MG63 (cell line): ENCODE results near the gene PAM. TPM values are rescaled to one million over a fixed set of nuclear protein-coding genes. Genes with fewer than 3 reads are reported as not detected.

Experiments
- DNase-seq: peaks from one replicate; pipeline ENCODE4 v3.0.0-alpha.2; 2020
- H3K27me3 ChIP-seq: fragments of 250-450 bp; sonication (Bioruptor Pico); 2 replicates; pipeline ENCODE4 v1.5.1; 2020; ENCODE audit warnings: mild to moderate bottlenecking, moderate library complexity
- H3K36me3 ChIP-seq: fragments of 250-450 bp; sonication (Bioruptor Pico); 2 replicates; pipeline ENCODE4 v1.5.1; 2020; ENCODE audit warnings: mild to moderate bottlenecking, moderate library complexity
- H3K4me3 ChIP-seq: fragments of 250-450 bp; sonication (Bioruptor Pico); 2 replicates; pipeline ENCODE4 v1.5.1; 2020; ENCODE audit warnings: mild to moderate bottlenecking, moderate library complexity
- H3K9me3 ChIP-seq: fragments of 250-450 bp; sonication (Bioruptor Pico); 2 replicates; pipeline ENCODE4 v1.5.1; 2020; ENCODE audit warnings: mild to moderate bottlenecking, moderate library complexity
- total RNA-seq: library from RNA; depleted of rRNA; stranded (reverse); fragments of >200 nt; shearing (Covaris generic); gene quantifications from 2 replicates; pipeline ENCODE4 v1.2.3, GENCODE V29; 2014; ENCODE audit warnings: low replicate concordance; rRNA removed

PAM gene
- 119 and 122 TPM in 2 replicates for total RNA-seq

DNA sequence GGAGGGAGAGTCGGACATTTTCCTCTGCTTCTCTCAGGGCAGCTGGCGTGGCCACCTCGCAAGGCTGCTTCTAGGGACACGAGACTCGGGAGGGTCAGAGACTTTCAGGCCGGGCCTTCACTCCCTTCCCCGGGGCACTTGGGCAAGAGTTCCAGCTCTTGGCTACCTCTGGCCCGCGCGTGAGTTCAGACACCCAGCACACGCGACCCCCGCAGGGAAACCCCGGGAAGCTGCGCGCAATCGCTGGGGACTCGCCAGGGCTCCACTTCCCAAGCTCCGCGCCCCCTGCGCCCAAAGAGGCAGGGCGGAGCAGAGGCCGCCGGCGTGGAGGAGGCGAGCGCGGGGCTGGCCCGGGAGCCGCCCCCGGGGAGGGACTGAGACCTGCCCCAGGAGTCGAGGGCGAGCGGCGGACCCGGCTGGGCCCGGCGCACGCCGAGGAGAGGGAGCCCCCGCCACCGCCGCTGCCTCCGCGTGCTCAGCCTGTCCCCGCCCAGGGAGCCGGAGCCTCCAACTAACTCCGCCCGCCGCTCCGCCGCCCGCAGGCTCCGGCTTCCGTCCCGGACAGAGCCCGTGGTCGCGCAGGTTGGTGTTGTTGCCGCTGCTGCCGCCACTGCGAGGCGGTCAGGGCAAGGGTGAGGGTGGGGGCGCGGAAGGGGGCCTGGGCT is at the start of gene PAM:
TSS of gene PAM (plus strand) at position 539 of the 665 bp plus-strand sequence. CDS start 110,891 bp downstream, outside the sequence.
- H3K36me3 ChIP-seq: no peaks in the 10 kb centered on the region
- peak within 1 kb of the TSS; percentile 80 for H3K4me3 ChIP-seq
- peaks cover 4% of the 10 kb centered on the region; the same call in 1 of the 2 replicates for H3K9me3 ChIP-seq
- peak; percentile 92 for DNase-seq
- no peaks in the 10 kb centered on the region for H3K27me3 ChIP-seq

DNA sequence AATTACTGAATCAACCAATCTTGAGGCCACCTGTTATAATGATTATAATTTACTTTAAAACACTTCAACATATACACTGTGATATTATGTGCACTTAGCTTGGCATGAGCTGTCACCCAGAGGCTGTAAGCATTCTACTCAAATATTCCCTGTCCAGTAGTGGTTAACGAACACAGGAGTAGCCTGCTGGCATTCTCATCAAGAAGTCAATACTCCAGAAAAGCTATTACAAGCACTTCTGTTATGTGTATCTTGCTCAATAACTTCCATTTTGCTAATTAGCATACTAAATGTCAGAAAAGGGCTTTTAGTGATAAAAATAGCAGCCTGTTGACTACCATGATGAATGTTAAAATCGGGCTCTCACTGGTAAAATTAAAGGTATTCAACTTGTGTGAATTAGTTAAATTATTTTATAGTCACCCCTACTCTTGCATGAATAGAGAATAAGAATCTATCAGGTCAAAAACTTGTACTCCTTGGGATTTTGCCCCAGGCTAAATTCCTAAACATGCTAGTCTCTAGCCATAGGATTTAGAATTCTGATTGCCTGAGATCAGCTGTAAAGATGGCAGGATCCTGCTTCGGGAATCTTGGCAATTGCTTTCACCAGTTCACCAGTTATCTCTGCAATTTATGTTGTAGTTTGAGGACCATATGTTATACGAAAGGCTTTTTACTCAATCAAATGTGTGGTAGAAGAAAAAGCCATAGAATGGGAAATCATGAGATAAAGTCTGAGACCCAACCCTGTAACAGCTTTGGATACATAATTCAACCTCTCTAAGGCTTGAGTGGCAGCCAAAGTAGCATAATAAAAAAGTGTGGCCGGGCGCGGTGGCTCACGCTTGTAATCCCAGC is 43.4 kb upstream of the PAM start:
- Histone ChIP-seq H3K4me3 (no peak overlapping the region), H3K27me3 (no peaks in the 10 kb centered on the region), H3K36me3 (no peaks in the 10 kb centered on the region), H3K9me3 (no peaks in the 10 kb centered on the region)
- no peak for DNase-seq

DNA sequence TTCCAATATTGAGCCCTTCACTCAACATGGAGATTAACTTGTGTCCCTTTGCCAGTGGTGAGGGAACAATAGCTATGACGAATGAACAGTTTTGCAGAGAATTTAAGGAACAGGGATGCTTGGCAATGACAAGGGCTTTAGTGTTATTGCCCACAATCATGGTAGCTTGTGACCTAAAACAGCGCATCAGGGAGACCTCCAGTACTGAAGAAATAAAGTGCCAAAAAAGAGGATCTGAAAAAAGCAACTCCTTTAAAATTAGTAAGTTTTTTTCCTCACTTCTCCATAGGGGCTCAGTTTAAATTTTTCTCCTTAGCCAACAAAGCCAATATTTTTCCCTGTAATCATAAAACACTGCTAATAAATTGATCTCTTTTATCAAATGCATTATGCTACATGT is 41.8 kb upstream of the PAM start:
- Histone ChIP-seq H3K9me3 (no peaks in the 10 kb centered on the region), H3K27me3 (no peaks in the 10 kb centered on the region), H3K36me3 (no peaks in the 10 kb centered on the region), H3K4me3 (no peak overlapping the region)
- no peak for DNase-seq

DNA sequence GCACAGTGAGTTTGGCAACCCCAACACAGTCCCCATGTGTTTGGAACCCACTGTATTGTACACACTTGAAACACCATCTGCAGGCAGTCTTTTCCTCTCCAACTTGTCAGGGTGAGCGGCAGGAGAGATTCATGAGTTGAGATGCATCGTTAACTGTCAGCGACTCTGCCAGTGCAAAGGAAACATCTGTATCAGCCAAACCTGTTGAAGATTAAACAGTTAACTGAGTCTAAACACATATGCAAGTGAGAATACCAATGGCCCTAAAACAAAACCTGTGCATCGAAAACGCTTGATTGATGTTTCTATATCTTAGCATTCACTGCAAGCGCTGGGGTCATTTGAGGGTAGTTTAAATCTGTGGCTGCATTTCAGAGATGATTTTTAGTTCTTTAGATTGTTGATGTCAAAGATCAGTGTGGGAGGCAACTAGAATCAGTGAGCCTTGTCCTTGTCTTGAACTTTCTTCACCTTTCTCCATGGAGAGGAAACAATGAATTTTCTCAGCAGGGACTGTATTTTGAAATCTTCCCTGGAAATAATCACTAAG is 41.3 kb upstream of the PAM start:
- Histone ChIP-seq H3K36me3 (no peaks in the 10 kb centered on the region), H3K27me3 (no peaks in the 10 kb centered on the region), H3K9me3 (no peaks in the 10 kb centered on the region), H3K4me3 (no peak overlapping the region)
- no peak for DNase-seq

DNA sequence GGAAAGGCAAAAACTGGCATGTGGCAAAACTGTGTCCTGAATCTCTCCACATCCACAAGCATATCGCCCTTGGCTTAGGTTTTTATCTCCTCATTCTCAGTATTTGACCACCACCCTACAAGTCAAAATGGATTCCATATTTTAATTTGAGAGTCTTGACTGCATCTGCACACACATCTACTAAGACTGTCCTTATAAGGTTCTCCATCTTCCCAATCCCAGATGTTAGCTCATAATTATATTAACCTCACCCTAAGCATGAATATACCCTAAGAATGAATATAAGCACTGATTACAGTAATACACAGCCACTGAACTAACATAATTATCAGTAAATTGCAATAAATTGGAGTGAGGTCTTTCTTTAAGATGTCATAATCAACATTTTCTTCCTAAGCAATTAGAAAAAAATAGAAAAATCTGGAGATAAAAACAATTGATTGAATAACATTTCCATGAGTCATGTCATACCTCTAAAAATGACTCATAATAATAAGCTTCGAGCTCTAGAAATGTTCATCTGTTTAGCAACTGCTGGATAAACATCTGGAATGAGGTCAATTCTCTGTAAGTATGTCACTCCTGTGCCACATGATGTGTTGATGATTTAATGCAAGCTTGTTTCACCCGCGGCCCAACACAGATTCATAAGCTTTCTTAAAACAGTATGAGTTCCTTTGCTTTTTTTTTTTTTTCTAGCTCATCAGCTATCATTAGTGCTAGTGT is 39.9 kb upstream of the PAM start:
- Histone ChIP-seq H3K9me3 (no peaks in the 10 kb centered on the region), H3K4me3 (no peak overlapping the region), H3K27me3 (no peaks in the 10 kb centered on the region), H3K36me3 (no peaks in the 10 kb centered on the region)
- peak; percentile 13 for DNase-seq

DNA sequence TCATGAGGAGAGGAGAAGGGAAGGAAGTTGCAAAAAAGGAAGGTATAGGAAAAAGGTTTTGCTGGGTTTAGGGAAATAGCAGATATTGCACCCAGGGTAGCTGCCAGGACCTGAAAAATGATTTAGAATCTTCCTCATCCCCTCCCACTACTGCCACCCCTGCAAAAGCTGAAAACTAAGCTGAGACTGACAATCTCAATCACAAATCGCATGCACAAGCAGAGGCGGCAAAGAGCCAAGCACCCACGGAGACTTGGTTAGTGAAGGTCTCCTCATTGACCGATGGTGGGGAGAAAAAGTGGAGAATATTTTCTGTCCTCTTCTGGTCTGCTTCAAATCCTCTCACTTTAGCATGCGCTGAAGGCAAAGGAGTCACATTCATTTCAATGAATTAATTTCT is 39.1 kb upstream of the PAM start:
- no peak for DNase-seq
- Histone ChIP-seq H3K9me3 (no peaks in the 10 kb centered on the region), H3K4me3 (no peak overlapping the region), H3K36me3 (no peaks in the 10 kb centered on the region), H3K27me3 (no peaks in the 10 kb centered on the region)

DNA sequence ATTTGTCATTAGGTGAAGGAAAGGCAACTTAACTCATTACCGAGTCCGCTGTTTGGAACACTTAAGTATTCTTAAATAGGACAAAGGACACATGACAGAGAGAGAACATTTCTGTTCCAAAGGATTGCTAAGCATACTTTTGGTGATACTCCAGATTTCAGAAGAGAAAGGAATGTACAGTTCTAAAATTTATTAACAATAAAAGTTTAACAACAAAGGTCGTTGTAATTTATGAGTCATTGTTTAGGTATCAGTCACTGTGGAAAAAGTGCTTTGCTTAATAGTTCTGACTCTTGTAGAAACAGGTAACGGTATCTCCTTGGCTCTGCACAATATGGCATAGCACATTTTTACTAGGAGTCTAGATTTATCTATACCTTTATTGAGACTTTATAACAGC is 36.3 kb upstream of the PAM start:
- Histone ChIP-seq H3K36me3 (no peaks in the 10 kb centered on the region), H3K27me3 (no peaks in the 10 kb centered on the region), H3K9me3 (no peaks in the 10 kb centered on the region), H3K4me3 (no peak overlapping the region)
- no peak for DNase-seq

DNA sequence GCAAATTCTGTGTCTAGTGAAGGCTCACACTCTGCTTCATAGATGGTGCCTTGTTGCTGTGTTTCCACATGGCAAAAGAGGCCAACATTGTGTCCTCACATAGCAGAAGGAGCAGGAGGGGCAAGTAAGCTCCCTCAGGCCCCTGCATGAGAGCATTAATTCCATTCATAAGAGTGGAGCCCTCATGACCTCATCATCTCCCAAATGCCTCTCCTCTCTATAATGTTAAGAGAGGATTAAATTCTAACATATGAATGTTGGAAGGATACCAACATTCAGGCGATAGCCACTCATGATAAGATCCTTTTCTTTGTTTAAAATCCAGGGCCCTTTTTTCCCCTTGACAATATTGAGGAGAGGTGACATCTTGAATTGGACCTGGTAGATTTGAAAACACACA is 35.2 kb upstream of the PAM start:
- DNase-seq: no peak
- H3K36me3 ChIP-seq: no peaks in the 10 kb centered on the region
- no peaks in the 10 kb centered on the region for H3K9me3 ChIP-seq
- no peaks in the 10 kb centered on the region for H3K27me3 ChIP-seq
- no peak overlapping the region for H3K4me3 ChIP-seq

DNA sequence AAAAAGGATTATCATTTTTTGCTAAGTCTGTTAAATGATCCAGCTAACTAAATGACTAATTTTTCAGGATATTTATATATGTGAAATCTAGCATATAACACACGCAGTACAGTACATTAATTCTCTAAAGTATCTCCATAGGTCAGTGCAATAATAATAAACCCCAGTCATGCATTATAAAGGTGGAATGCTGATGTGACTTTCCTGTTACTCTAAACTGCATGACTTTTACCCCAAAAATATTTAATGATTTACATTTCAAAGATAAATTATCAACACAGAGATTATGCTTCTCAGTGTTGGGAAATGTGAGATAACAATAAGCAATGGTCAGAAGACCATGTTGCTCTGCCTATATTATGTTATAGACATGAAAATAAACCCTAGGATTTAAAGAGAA is 34.1 kb upstream of the PAM start:
- H3K36me3 ChIP-seq: no peaks in the 10 kb centered on the region
- no peak for DNase-seq
- H3K9me3 ChIP-seq: no peaks in the 10 kb centered on the region
- H3K27me3 ChIP-seq: no peaks in the 10 kb centered on the region
- no peak overlapping the region for H3K4me3 ChIP-seq

DNA sequence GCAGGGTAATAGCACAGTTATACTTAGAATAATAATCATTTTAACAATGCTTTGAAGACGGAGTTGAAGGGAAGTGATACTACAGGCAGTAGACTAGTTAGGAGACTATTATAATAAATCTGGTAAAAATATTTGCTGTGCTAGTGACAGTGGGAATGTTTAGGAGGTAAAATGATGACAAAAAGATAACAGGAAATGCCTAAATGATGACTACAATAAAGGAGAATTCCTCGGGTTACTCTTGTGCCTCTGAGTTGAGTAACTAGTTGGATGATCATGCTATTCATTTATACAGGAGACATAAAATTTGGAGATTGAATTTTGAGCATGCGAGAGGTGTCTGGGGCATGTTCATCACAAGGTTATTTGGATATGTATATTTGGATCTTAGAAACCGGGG is 32.2 kb upstream of the PAM start:
- Histone ChIP-seq H3K4me3 (no peak overlapping the region), H3K9me3 (no peaks in the 10 kb centered on the region), H3K36me3 (no peaks in the 10 kb centered on the region), H3K27me3 (no peaks in the 10 kb centered on the region)
- no peak for DNase-seq

DNA sequence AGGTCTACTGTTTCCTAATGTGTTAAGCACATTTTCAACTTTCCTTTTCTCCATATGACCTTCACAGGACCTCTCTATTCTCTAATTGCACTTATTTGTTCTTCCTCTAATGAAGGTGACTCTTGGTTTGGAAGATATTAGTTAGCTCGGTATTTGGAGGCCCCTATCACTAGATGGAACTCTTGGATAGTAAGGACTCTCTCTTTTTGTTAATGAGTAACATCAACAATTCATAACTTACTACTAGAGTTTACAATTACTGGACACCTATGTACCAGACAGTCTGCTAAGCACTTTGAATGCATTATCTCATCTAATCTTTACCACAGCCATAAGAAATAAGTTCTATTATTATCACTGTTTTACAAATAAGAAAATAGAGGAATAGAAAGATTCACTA is 23.4 kb upstream of the PAM start:
- no peak overlapping the region for H3K4me3 ChIP-seq
- no peak for DNase-seq
- no peaks in the 10 kb centered on the region for H3K36me3 ChIP-seq
- H3K9me3 ChIP-seq: no peaks in the 10 kb centered on the region
- no peaks in the 10 kb centered on the region for H3K27me3 ChIP-seq

DNA sequence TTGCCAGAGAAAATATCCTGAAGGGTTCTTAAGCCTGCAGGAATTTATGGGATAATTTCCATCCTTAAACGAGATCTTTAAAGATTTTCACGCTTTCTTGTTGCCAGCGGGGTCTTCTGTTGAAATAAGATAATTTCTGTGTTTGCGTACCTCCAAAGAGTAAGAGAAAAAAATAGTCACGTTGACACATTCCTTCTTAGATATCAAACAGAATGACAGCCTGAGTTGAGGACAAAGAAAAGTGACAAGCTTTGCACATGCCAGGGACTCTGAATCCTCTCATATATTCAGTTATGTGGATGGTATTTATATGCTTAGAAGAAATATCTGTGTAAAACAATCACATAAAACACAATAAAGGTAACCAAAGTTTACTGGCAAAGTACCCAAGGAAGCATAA is 21.6 kb upstream of the PAM start:
- DNase-seq: no peak
- H3K36me3 ChIP-seq: no peaks in the 10 kb centered on the region
- H3K4me3 ChIP-seq: no peak overlapping the region
- H3K9me3 ChIP-seq: no peaks in the 10 kb centered on the region
- H3K27me3 ChIP-seq: no peaks in the 10 kb centered on the region

DNA sequence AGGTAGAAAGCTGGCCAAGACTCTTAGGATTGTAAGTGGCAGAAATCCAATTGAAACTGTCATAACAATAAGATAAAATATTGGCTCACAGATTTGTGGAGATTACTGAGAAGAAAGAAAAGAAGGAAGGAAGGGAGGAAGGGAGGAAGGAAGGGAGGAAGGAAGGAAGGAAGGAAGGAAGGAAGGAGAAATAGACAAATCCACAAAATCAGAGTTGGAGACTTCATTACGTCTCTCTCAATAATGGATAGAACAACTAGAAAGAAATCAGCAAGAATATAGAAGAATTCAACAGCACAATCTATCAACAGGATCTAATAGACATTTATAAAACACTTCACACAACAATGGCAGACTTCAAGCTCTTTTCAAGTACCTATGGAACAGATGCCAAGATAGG is 17.9 kb upstream of the PAM start:
- H3K36me3 ChIP-seq: no peaks in the 10 kb centered on the region
- DNase-seq: no peak
- no peaks in the 10 kb centered on the region for H3K27me3 ChIP-seq
- no peaks in the 10 kb centered on the region for H3K9me3 ChIP-seq
- no peak overlapping the region for H3K4me3 ChIP-seq

DNA sequence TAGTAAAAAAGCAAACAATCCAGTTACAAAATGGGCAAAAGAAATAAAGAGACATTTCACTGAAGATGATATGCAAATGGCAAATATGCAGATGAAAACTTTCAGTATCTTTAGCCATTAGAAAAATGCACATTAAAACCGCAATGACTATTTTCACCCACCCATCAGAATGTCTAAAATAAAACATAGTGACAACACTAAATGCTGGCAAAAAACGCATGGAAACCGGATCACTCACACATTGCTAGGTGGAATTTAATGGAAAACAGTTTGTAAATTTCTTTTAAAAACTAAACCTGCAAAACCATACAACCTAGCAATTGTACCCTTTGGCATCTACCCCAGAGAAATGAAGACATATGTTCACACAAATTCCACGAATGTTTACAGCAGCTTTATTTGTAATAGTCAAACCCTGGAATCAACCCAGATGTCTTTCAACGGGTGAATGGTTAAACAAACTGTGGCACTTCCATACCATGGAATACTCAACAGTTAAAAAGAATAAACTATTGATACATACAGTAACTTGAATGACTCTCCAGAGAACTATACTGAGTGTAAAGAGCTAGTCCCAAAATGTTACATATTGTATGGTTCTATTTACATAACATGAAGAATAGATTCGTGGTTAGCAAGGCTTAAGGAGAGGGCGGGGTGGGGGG is 17.2 kb upstream of the PAM start:
- no peak for DNase-seq
- no peaks in the 10 kb centered on the region for H3K36me3 ChIP-seq
- H3K27me3 ChIP-seq: no peaks in the 10 kb centered on the region
- H3K9me3 ChIP-seq: no peaks in the 10 kb centered on the region
- no peak overlapping the region for H3K4me3 ChIP-seq

DNA sequence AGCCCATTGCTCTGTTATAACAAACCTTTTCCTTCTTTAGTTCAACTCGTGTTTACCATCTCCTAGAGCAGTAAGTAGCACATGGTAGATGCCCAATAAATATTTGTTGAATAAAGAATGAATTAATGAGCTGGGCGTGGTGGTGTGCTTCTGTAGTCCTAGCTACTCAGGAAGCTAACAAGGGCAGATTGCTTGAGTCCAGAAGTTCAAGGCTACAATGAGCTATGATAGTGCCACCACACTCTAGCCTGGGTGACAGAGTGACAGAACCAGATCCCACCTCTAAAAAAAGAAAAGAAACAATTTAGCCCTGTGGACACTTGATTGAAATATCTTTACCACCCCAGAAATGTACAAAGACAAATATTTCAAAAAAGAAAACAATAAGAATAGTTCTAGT is 14.6 kb upstream of the PAM start:
- DNase-seq: no peak
- no peaks in the 10 kb centered on the region for H3K27me3 ChIP-seq
- no peaks in the 10 kb centered on the region for H3K9me3 ChIP-seq
- H3K36me3 ChIP-seq: no peaks in the 10 kb centered on the region
- no peak overlapping the region for H3K4me3 ChIP-seq

DNA sequence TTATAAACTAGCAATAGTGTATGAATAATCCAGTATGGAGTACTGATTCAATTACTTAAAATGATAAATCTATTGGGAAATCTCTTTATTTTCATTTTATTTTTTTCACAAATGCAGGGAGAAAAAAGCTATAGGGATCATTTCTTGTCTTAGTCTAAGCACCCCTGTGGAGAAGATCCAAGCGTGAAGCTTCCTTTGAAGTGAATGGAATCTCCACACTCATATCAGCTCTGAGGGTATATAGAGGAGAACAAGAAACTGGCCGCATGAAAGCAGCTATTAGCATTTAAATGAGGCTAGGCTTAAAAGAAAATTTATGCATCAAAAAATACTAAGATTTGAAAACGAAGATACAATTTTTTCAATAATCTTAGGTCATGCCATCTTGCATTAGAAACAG is 12.9 kb upstream of the PAM start:
- DNase-seq: no peak
- H3K27me3 ChIP-seq: no peaks in the 10 kb centered on the region
- H3K9me3 ChIP-seq: no peaks in the 10 kb centered on the region
- H3K36me3 ChIP-seq: no peaks in the 10 kb centered on the region
- H3K4me3 ChIP-seq: no peak overlapping the region

DNA sequence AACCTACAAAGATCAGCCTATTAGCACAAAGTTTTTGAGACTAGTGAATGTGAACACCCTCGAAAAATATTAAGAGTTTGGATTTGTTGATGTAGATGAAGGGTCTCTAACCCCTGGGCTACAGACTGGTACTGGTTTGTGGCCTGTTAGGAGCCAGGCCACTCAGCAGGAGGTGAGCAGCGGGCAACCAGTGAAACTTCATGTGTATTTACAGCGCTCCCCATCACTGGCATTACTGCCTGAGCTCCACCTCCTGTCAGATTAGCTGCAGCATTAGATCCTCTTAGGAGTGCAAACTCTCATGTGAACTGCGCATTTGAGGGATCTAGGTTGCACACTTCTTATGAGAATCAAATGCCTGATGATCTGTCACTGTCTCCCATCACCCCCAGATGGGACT is 11.2 kb upstream of the PAM start:
- Histone ChIP-seq H3K36me3 (no peaks in the 10 kb centered on the region), H3K27me3 (peaks cover 6% of the 10 kb centered on the region), H3K9me3 (no peaks in the 10 kb centered on the region), H3K4me3 (no peak overlapping the region)
- no peak for DNase-seq
